Prostate gland (tissue), 2 donors: ENCODE measurements around the gene IGSF8.

Experiments used
- POLR2A ChIP-seq: fragments of 450-650 bp; IDR thresholded peaks from one replicate; pipeline ENCODE4 v1.6.1; 2016; ENCODE audit warnings: antibody characterized with exemption, mild to moderate bottlenecking
- POLR2AphosphoS5 ChIP-seq: sonication (generic); formaldehyde crosslinking; IDR thresholded peaks from one replicate; pipeline ENCODE4 v1.6.1; 2017; ENCODE audit warnings: antibody characterized with exemption
- TF ChIP-seq, protein P1 (sequence below), 4 experiments: fragments of 200-600 bp in 2 of 4; fragments of 450-650 bp in 2 of 4; sonication (generic) in 2 of 4; IDR thresholded peaks; 1 replicate in 3 of 4; 2 replicates in 1 of 4; pipeline ENCODE4 v1.5.1; 2016 to 2019; ENCODE audit warnings: antibody characterized with exemption in 4 of 4, mild to moderate bottlenecking in 2 of 4, moderate library complexity in 2 of 4

DNA sequence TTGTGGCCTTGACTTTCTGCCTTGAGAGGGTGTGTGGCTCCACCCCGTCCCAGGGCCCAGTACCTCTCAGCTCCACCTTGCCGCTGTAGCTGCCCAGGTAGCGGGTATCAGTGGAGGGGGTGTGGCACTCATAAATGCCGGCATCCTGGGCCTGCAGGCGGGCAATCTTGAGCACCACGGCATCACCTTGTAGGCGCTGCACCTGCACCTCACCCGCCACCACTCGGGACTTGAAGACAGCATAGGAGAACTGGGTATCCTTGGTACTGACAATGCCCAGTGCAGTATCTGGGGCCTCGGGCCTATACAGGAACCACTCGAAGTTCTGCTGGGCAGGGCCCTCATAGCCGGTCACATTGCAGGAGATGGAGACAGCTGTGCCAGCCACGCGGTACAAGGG is 3.6 kb downstream of the IGSF8 start:
- TF ChIP-seq, protein P1, sequence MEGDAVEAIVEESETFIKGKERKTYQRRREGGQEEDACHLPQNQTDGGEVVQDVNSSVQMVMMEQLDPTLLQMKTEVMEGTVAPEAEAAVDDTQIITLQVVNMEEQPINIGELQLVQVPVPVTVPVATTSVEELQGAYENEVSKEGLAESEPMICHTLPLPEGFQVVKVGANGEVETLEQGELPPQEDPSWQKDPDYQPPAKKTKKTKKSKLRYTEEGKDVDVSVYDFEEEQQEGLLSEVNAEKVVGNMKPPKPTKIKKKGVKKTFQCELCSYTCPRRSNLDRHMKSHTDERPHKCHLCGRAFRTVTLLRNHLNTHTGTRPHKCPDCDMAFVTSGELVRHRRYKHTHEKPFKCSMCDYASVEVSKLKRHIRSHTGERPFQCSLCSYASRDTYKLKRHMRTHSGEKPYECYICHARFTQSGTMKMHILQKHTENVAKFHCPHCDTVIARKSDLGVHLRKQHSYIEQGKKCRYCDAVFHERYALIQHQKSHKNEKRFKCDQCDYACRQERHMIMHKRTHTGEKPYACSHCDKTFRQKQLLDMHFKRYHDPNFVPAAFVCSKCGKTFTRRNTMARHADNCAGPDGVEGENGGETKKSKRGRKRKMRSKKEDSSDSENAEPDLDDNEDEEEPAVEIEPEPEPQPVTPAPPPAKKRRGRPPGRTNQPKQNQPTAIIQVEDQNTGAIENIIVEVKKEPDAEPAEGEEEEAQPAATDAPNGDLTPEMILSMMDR (IDR thresholded peaks at IDR 0.05) = no peak
- TF ChIP-seq POLR2AphosphoS5 (no peak), POLR2A (no peak)
